Transverse colon (tissue), 4 donors: ENCODE results near the gene OPTC.

Experiments
- CTCF ChIP-seq, 5 experiments: fragments of 200-600 bp in 3 of 5; fragments of 450-650 bp in 2 of 5; sonication (generic) in 3 of 5; IDR thresholded peaks; 1 replicate in 2 of 5; 2 replicates in 3 of 5; pipeline ENCODE4 v1.5.1; 2016 to 2017; ENCODE audit warnings: antibody characterized with exemption in 5 of 5, inconsistent platforms in 3 of 5, mild to moderate bottlenecking in 2 of 5, moderate library complexity in 1 of 5
- EP300 ChIP-seq: sonication (generic); formaldehyde crosslinking; IDR thresholded peaks from one replicate; pipeline ENCODE4 v1.6.1; 2017; ENCODE audit warnings: antibody characterized with exemption, low read depth
- POLR2AphosphoS5 ChIP-seq, 3 donors: sonication (generic); formaldehyde crosslinking; IDR thresholded peaks; one replicate each; pipeline ENCODE4 v1.6.1; 2016; ENCODE audit warnings: antibody characterized with exemption in 3 of 3

- TF ChIP-seq POLR2AphosphoS5 (IDR thresholded peaks at IDR 0.05) (no peak), EP300 (no peak), CTCF (IDR thresholded peaks at IDR 0.05) (no peak)
These were observed 25.6 kb upstream of the OPTC start for GRCh38 chr1:203468326-203468725.
